DND-41 (cell line): Measurements from ENCODE around the gene MUC5B.
A peak's percentile ranks its signal among the peaks of the same experiment; 100 is the strongest.

ENCODE experiments used
- ATAC-seq: fragments of 200-7000 bp; cut with Tn5 transposase; 3 replicates; pipeline ENCODE4 v1.9.1; 2021; ENCODE audit warnings: low read depth; ENCODE audit not compliant: insufficient read depth
- DNase-seq: peaks from one replicate; pipeline ENCODE4 v3.0.0-alpha.2; 2020
- H2AFZ ChIP-seq: 2 replicates; pipeline ENCODE4 v1.6.0; 2012; ENCODE audit warnings: low read depth, low read length
- H3K27ac ChIP-seq: 2 replicates; pipeline ENCODE4 v1.5.1; 2012; ENCODE audit warnings: low read length, inconsistent platforms
- H3K27me3 ChIP-seq: fragments of 200-600 bp; sonication (generic); 2 replicates; pipeline ENCODE4 v1.6.0; 2012; ENCODE audit warnings: low read length, mild to moderate bottlenecking, inconsistent platforms; ENCODE audit not compliant: insufficient read depth, poor library complexity
- H3K36me3 ChIP-seq: 2 replicates; pipeline ENCODE4 v1.5.1; 2012; ENCODE audit warnings: low read length, inconsistent platforms; ENCODE audit not compliant: insufficient read depth
- H3K4me1 ChIP-seq: 2 replicates; pipeline ENCODE4 v1.5.1; 2012; ENCODE audit warnings: mild to moderate bottlenecking, low read length; ENCODE audit not compliant: insufficient read depth
- H3K4me2 ChIP-seq: 2 replicates; pipeline ENCODE4 v1.6.0; 2012; ENCODE audit warnings: mild to moderate bottlenecking, moderate library complexity, low read length, inconsistent platforms; ENCODE audit not compliant: insufficient read depth
- H3K4me3 ChIP-seq, 2 experiments: fragments of 200-600 bp in 1 of 2; shearing (Covaris generic) in 1 of 2; 2 replicates each; pipeline ENCODE4 v1.5.1; 2012 to 2016; ENCODE audit warnings: inconsistent platforms in 2 of 2, low read length in 2 of 2, mild to moderate bottlenecking in 2 of 2, low read depth in 1 of 2, moderate library complexity in 1 of 2
- H3K79me2 ChIP-seq: 2 replicates; pipeline ENCODE4 v1.6.0; 2012; ENCODE audit warnings: low read length, inconsistent platforms; ENCODE audit not compliant: insufficient read depth
- H3K9ac ChIP-seq: 2 replicates; pipeline ENCODE4 v1.6.0; 2012; ENCODE audit warnings: low read depth, mild to moderate bottlenecking, inconsistent platforms, low read length, moderate library complexity
- H3K9me3 ChIP-seq: 2 replicates; pipeline ENCODE4 v1.5.1; 2012; ENCODE audit warnings: low read length, moderate library complexity, mild to moderate bottlenecking, inconsistent platforms; ENCODE audit not compliant: insufficient read depth, severe bottlenecking
- H4K20me1 ChIP-seq: 2 replicates; pipeline ENCODE4 v1.6.0; 2012; ENCODE audit warnings: low read length; ENCODE audit not compliant: insufficient read depth
- CTCF ChIP-seq: IDR thresholded peaks from 2 replicates; pipeline ENCODE4 v1.5.1; 2012; ENCODE audit warnings: borderline replicate concordance, low read length, moderate library complexity, mild to moderate bottlenecking; ENCODE audit not compliant: poor library complexity, severe bottlenecking; ENCODE audit errors: extremely low read depth
- EZH2 ChIP-seq: IDR thresholded peaks from 3 replicates; pipeline ENCODE4 v1.6.1; 2012; ENCODE audit warnings: borderline replicate concordance, low read depth, mild to moderate bottlenecking, moderate library complexity, low read length, inconsistent platforms; ENCODE audit not compliant: severe bottlenecking

The MUC5B gene

GRCh38 chr11:1259076-1259461 lies 36.2 kb downstream of the MUC5B start:
- no peak overlapping the region for H3K27ac ChIP-seq
- ATAC-seq (no peak), DNase-seq (no peak)
- H3K79me2 ChIP-seq = no peaks in the 10 kb centered on the region
- H3K4me1 ChIP-seq = peaks cover 18% of the 10 kb centered on the region
- TF ChIP-seq CTCF = no peak
- no peaks in the 10 kb centered on the region for H4K20me1 ChIP-seq
- H3K9ac ChIP-seq = no peak overlapping the region
- H3K36me3 ChIP-seq = no peaks in the 10 kb centered on the region
- H3K27me3 ChIP-seq = no peaks in the 10 kb centered on the region
- no peak overlapping the region for H2AFZ ChIP-seq
- H3K9me3 ChIP-seq = no peaks in the 10 kb centered on the region
- no peak overlapping the region for H3K4me2 ChIP-seq
- H3K4me3 ChIP-seq = no peak overlapping the region

- Histone ChIP-seq H3K4me3 (no peak overlapping the region), H4K20me1 (no peaks in the 10 kb centered on the region), H3K36me3 (no peaks in the 10 kb centered on the region), H3K79me2 (no peaks in the 10 kb centered on the region), H3K4me2 (no peak overlapping the region), H3K27ac (no peak overlapping the region), H3K4me1 (peaks cover 18% of the 10 kb centered on the region), H3K9ac (no peak overlapping the region), H2AFZ (no peak overlapping the region), H3K9me3 (no peaks in the 10 kb centered on the region), H3K27me3 (no peaks in the 10 kb centered on the region)
- TF ChIP-seq CTCF (no peak), EZH2 (no peak)
- DNase-seq = no peak
- no peak for ATAC-seq
These were observed 36.7 kb downstream of the MUC5B start for GRCh38 chr11:1259561-1259960.

- H3K4me2 ChIP-seq = no peak overlapping the region
- no peak overlapping the region for H3K27ac ChIP-seq
- H3K9me3 ChIP-seq = no peaks in the 10 kb centered on the region
- peak; percentile 55 for DNase-seq
- H2AFZ ChIP-seq = no peak overlapping the region
- no peaks in the 10 kb centered on the region for H3K36me3 ChIP-seq
- H3K27me3 ChIP-seq = no peaks in the 10 kb centered on the region
- no peak for TF ChIP-seq CTCF
- TF ChIP-seq EZH2 = no peak
- H3K4me1 ChIP-seq = peaks cover 18% of the 10 kb centered on the region
- H4K20me1 ChIP-seq = no peaks in the 10 kb centered on the region
- ATAC-seq = peak; percentile 42; the same call in 2 of the 3 replicates
- no peak overlapping the region for H3K4me3 ChIP-seq
- H3K79me2 ChIP-seq = no peaks in the 10 kb centered on the region
- no peak overlapping the region for H3K9ac ChIP-seq
These were observed 37.2 kb downstream of the MUC5B start for GRCh38 chr11:1260023-1260501.

- no peak overlapping the region for H3K9ac ChIP-seq
- H3K27me3 ChIP-seq = no peaks in the 10 kb centered on the region
- H3K4me2 ChIP-seq = no peak overlapping the region
- no peak overlapping the region for H2AFZ ChIP-seq
- no peaks in the 10 kb centered on the region for H4K20me1 ChIP-seq
- no peak for DNase-seq
- no peak for TF ChIP-seq CTCF
- TF ChIP-seq EZH2 = no peak
- no peaks in the 10 kb centered on the region for H3K36me3 ChIP-seq
- H3K79me2 ChIP-seq = no peaks in the 10 kb centered on the region
- H3K9me3 ChIP-seq = peaks cover 2% of the 10 kb centered on the region
- no peak overlapping the region for H3K4me3 ChIP-seq
- no peak overlapping the region for H3K27ac ChIP-seq
- peaks cover 18% of the 10 kb centered on the region for H3K4me1 ChIP-seq
- no peak for ATAC-seq
These were observed 37.8 kb downstream of the MUC5B start for GRCh38 chr11:1260620-1261019.
